WI38 (cell line): ENCODE data around the gene COL11A1.

Experiments
- H3K4me3 ChIP-seq: 2 replicates; pipeline ENCODE4 v1.5.1; 2011; ENCODE audit warnings: low read depth, mild to moderate bottlenecking, control low read depth, low read length
- CTCF ChIP-seq: IDR thresholded peaks from 2 replicates; pipeline ENCODE4 v1.5.1; 2012; ENCODE audit warnings: low read depth, mild to moderate bottlenecking, control low read depth, low read length

COL11A1 gene

GRCh38 chr1:102857251-102857650 is 251.1 kb downstream of the COL11A1 start:
- no peak overlapping the region for H3K4me3 ChIP-seq
- no peak for TF ChIP-seq CTCF

GRCh38 chr1:102853701-102854187 is 254.6 kb downstream of the COL11A1 start:
- no peak overlapping the region for H3K4me3 ChIP-seq
- TF ChIP-seq CTCF = no peak

- no peak for TF ChIP-seq CTCF
- H3K4me3 ChIP-seq = no peak overlapping the region
Measured at GRCh38 chr1:102853136-102853535, 255.2 kb downstream of the COL11A1 start.

GRCh38 chr1:102852613-102853012 is 255.7 kb downstream of the COL11A1 start:
- no peak overlapping the region for H3K4me3 ChIP-seq
- no peak for TF ChIP-seq CTCF

- TF ChIP-seq CTCF = no peak
- H3K4me3 ChIP-seq = no peak overlapping the region
Measured at GRCh38 chr1:102851616-102852015, 256.7 kb downstream of the COL11A1 start.

GRCh38 chr1:102842606-102843005 is 265.7 kb downstream of the COL11A1 start:
- no peak for TF ChIP-seq CTCF

GRCh38 chr1:102840741-102841140 is 267.6 kb downstream of the COL11A1 start:
- TF ChIP-seq CTCF = no peak

More at GRCh38 chr1:102842606-102843005, 265.7 kb downstream of the COL11A1 start:
- H3K4me3 ChIP-seq = no peak overlapping the region

More at GRCh38 chr1:102840741-102841140, 267.6 kb downstream of the COL11A1 start:
- H3K4me3 ChIP-seq = no peak overlapping the region
